HG02759 (cell line): Measurements from ENCODE around the gene MBLAC1.

ENCODE experiments used
- ATAC-seq: cut with Tn5 transposase; IDR thresholded peaks from one replicate; pipeline ENCODE4 v1.9.1; 2021; ENCODE audit warnings: mild to moderate bottlenecking, moderate library complexity; ENCODE audit not compliant: unreplicated experiment

MBLAC1 gene

DNA sequence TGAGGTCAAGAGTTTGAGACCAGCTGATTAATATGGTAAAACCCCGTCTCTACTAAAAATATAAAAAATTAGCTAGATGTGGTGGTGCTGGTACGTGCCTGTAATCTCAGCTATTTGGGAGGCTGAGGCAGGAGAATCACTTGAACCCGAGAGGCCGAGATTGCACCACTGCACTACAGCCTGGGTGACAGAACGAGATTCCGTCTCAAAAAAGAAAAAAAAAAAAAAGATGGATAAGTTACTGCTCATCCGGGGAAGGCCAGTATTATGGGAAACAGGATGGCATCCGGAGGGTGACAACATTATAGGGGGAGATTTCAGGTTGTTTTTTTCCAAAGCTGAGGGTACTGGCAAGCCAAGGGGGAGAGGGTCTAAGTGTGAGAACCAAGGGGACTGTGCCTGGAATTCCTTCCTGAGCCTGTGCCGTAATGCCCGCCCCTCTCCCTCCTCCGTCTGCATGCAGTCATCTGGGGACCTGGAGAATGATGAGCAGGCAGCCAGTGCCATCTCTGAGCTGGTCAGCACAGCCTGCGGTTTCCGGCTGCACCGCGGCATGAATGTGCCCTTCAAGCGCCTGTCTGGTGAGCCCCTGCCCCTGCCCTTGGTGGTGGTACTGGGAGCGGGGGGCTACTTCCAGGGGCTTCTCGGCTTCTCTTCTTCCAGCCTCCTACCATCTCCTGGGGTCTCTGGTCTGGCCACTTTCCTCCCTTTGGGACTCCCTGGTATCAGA, 26.3 kb downstream of the MBLAC1 start:
- no peak for ATAC-seq

DNA sequence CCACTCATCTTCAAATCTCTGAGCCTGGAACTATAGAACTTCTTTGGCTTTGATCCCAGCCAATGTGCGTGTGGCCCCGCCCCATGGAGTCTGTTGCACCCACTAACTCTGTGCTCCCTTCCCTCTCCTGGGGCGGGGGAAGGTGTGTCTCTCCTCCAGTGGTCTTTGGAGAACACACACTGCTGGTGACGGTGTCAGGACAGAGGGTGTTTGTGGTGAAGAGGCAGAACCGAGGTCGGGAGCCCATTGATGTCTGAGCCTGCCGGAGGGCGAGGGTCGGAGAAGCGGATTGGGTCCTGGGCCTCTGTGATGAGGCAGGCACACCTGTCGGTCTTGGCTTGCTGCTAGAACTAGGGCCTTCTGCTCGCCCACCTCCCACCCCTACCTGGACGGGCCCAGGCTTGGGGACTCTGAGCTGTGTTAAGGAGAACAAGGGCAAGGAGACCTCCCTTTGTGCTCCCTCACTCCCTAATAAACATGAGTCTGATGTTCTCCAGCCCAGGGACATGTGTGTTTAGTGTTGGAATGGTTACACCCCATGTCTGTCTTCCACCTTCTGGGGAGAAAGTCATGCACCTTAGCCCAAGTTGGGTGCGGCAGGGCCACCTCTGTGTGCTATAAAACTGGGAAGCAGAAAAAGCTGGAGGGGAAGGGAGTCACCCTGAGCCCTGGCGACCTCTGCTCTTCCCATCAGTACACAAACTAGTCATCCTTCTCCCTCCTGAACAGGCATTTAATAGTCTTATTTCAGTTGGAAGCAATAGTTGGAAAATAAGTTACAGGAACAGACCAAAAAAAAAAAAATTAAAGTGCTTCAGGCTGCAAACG, 27.2 kb downstream of the MBLAC1 start:
- ATAC-seq: no peak

GRCh38 chr7:100154651-100155491, 28.1 kb downstream of the MBLAC1 start:
- ATAC-seq: no peak

- ATAC-seq: no peak
These were observed 29.0 kb downstream of the MBLAC1 start for GRCh38 chr7:100155553-100156317.

DNA sequence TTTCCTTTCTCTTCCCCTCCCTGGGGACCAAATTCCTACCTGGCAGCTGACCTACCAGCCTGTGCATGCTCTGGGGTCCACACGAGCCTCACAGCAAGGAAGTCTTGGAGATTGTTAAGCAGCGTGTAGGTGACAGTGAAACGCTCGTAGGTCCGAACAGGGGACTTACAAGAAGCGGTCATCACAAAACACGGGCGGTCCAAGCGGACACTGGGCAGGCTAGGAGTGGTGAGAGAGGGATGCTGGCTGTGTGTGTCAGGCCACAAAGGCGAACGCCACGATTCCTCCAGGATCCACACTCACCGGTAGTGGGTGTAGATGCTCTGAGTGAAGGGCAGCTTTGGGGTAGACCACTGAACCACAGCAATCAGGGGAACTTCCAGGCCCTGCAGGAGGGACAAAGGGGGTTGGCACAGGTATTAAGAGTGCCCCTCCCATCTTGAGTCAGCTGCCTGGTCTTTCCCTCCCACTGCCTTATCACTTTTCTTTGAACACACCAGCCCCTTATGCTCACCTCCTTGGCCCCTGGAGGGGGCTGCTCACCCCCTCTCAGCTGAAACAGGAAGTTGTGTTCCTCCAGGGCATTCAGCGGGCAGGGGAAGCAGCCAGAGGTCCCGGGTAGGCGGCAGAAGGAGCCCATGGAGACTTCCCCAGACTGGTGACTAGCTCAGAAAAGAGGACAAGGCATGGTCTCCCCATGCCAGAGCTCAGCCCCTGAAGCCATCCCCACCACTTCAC, 29.7 kb downstream of the MBLAC1 start:
- no peak for ATAC-seq

GRCh38 chr7:100157069-100157333, 30.2 kb downstream of the MBLAC1 start:
- ATAC-seq: no peak

DNA sequence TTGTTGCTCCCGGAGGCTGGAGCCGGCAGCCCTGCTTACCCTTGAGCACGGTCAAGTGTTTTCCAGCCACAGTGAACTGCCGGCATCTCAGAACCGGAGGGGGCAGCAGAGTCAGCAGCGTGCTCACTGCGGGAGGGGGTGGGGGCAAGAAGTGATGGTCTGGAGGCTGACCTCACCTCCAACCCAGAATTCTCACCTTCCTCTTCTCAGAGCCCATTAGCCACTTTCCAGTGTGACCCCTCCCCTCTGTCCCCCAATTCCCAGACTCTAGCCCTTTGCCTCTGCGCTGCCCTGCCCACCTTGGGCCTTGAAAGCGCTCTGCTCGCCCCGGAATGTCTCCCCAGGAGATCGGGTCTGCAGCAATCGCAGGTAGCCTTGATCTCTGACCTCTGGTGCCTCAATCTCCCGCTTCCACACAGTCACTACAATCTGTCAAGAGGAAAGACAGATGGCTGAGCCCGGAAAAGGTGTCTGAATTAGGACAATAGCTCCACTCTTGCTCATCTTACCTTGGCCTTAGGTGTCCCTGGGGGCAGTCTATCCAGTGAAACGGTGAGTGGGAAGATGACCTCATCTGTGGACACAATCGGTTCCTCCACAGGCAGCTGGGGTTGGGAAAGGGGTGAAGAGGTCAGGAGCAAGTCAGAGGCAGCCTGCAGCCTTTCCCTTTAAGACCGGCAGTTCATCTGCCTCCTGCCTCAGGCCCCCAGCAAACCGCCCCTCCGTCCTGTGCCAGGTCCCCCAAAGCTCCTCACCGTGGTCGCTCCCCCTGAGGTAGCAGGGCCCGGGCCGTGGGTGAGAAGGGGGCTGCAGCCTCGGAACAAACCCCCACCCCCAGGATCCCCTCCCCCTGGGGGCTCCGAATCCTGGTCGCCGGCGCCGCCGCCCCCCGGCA, 30.8 kb downstream of the MBLAC1 start:
- peak; percentile 16 for ATAC-seq

GRCh38 chr7:100158229-100159098, 31.7 kb downstream of the MBLAC1 start, which contains the start of gene TRAPPC14:
TRAPPC14 (minus strand) TSS chr7:100158723; CDS start chr7:100158499, 224 bp downstream.
- ATAC-seq: peak; percentile 88

DNA sequence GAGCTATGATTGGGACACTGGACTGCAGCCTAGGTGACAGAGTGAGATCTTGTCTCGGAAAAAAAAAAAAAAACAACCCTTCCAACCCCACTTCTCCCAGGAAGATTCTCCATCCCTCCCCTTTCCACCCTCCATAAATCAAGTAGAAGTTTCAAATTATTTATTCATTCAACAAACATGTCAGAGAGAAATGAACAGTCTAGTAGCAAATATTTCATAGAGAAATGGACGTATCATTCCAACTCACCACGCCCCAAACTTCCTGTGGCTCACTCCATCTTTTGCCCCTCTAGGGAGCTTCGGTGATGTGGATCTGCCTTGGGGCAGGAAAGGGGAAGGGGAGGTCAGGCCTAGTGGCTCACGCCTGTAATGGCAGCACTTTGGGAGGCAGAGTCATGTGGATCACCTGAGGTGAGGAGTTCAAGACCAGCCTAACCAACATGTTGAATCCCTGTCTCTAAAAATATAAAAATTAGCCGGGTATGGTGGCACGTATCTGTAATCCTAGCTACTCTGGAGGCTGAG, 32.4 kb downstream of the MBLAC1 start:
- no peak for ATAC-seq

GRCh38 chr7:100160067-100160466, 33.3 kb downstream of the MBLAC1 start:
- no peak for ATAC-seq

DNA sequence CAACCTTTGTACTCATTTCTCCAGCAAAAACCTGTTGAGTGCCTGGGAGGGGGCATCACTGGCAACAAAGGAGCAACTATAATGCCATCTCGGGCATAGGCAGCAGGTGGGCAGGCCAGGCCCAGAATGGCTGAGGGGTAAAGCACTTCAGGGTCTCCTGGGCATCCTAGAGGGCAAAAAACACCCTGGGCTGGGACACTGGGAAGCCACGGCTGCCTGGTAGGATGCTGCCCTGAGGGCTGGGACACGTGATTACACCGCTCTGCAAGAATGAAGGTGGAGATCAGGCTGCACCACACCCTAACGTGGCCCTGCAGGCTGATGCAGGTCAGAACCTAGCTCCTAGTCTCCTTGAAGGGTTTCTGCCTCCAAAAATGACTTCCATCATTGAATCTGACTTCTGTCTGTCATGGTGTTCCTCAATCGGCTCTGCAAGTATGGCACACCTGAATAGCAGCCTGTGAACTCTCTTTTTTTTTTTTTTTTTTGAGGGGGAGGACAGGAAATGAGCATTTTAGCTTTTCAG, 36.3 kb downstream of the MBLAC1 start:
- no peak for ATAC-seq

DNA sequence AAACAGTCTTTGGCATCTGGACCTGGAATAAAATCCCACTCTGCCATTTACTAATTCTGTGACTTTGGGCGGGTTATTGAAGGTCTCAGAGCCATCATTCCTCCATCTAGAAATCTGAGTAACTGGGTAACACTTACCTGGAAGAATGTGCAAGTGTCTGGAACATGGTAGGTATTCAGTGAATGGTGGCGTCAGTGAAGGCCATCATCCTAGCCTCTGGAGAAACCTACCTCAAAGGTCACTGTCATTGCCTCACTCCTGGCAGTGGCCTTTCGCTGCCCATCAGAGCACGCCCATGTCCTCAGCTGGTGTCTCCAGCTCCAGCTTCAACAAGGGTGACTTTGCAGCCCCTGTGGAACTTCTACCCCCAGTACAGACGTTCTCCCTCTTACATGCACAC, 37.1 kb downstream of the MBLAC1 start:
- no peak for ATAC-seq

DNA sequence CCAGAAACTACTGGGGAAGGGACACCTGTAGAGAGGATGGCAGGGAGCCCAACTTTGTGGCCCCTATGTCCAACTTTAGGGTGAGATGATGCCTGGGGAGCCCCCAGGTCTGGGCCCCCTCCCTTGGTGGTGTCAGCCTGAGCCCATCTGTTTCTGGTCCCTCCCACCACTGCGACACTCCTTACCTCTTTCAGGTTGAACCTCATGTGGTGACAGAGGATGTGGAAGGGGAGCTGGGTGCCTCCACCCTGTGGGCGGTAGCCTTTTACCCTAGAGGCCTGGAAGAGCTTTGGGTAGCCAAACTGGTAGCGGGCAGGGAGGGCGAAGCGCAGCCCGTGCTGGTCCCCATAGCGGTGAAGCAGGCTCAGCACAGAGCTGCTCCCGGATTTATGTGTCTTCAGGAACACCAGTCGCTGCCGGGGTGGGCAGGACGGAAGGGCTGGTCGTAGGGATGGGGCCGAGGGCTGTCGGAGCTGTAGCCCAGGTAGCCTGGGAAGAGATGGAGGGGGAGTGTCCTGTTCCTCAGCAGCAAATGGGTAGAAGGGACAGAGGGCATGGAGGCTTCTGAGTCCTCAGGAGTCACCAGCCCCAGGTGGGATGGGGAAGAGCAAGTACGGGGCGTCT, 39.7 kb downstream of the MBLAC1 start:
- ATAC-seq: no peak

DNA sequence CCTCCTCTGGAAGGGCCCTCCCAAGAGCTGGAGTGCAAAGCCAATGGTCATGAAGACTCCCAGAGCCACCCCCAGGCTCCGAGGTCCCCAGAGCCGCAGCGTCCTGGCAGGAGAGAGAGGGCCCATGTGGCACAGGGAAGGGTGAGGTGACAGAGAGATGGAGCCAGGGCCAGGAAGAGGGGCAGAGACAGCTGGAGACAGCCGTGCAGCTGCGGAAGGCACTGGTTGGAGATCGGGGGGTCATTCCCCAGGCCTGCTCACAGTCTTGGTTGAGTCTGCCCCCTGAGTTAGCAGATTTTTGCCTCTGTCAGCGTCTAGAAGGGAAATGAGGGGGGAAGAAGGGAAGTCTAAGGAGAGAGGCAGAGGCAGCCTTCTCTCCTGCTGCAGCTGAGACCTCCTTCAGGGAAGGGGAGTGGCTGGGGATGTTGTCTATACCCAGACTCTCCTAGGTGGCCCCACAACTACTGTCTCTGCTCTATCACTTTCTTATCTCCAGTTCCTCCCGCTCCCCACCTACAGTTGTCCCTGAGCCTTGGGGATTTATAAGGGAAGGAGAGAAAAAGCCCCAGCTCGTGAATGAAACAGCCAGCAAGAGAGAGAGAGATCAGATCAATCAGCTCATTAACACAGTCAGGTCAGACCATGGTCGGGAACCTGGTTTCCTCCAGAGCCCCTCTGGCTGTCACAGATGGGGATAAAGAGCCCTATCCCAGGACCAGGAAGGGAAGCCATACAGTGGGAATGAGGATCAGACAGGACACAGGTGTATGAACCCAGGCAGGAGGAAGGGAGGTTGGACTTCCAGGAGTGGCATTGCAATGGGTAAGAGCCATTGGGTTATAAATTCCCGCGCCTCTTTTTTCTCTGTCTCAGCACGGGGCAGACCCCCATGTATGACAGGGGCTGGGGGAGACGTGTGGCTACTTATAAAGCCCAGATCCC, 40.5 kb downstream of the MBLAC1 start:
- ATAC-seq: no peak

- no peak for ATAC-seq
These were observed 41.2 kb downstream of the MBLAC1 start for GRCh38 chr7:100167912-100168323.
